ENCODE results near the gene AK3.

The AK3 gene

GRCh38 chr9:4704129-4704528, 36.9 kb downstream of the AK3 start:
- H3K27me3 Mint-ChIP-seq (ENCODE audit: low read depth) = no peaks in the 10 kb centered on the region
- peaks cover 2% of the 10 kb centered on the region for H3K4me1 Mint-ChIP-seq (ENCODE audit: low read depth)
- peaks cover 50% of the 10 kb centered on the region for H3K36me3 Mint-ChIP-seq (ENCODE audit: low read depth)
- H3K9me3 Mint-ChIP-seq = no peaks in the 10 kb centered on the region
- H3K4me3 Mint-ChIP-seq = no peak overlapping the region
- H3K27ac Mint-ChIP-seq = no peak overlapping the region

GRCh38 chr9:4701526-4701925, 39.5 kb downstream of the AK3 start:
- H3K9me3 Mint-ChIP-seq = no peaks in the 10 kb centered on the region
- peaks cover 6% of the 10 kb centered on the region for H3K4me1 Mint-ChIP-seq (ENCODE audit: low read depth)
- no peak overlapping the region for H3K4me3 Mint-ChIP-seq
- peaks cover 42% of the 10 kb centered on the region for H3K36me3 Mint-ChIP-seq (ENCODE audit: low read depth)
- H3K27ac Mint-ChIP-seq = no peak overlapping the region
- H3K27me3 Mint-ChIP-seq (ENCODE audit: low read depth) = no peaks in the 10 kb centered on the region

- H3K27me3 Mint-ChIP-seq (ENCODE audit: low read depth) = no peaks in the 10 kb centered on the region
- no peaks in the 10 kb centered on the region for H3K9me3 Mint-ChIP-seq
- H3K36me3 Mint-ChIP-seq (ENCODE audit: low read depth) = peaks cover 44% of the 10 kb centered on the region
- no peak overlapping the region for H3K4me3 Mint-ChIP-seq
- H3K27ac Mint-ChIP-seq = no peak overlapping the region
- peaks cover 5% of the 10 kb centered on the region for H3K4me1 Mint-ChIP-seq (ENCODE audit: low read depth)
These were observed 40.1 kb downstream of the AK3 start for GRCh38 chr9:4700932-4701331.

GRCh38 chr9:4700091-4700490, 40.9 kb downstream of the AK3 start:
- Mint-ChIP-seq H3K4me3 (no peak overlapping the region), H3K27me3 (ENCODE audit: low read depth) (no peaks in the 10 kb centered on the region), H3K9me3 (no peaks in the 10 kb centered on the region), H3K36me3 (ENCODE audit: low read depth) (peaks cover 42% of the 10 kb centered on the region), H3K4me1 (ENCODE audit: low read depth) (peaks cover 4% of the 10 kb centered on the region), H3K27ac (no peak overlapping the region)

- no peak overlapping the region for H3K27ac Mint-ChIP-seq
These were observed 49.2 kb downstream of the AK3 start for GRCh38 chr9:4691795-4692194.

GRCh38 chr9:4690144-4690543, 50.9 kb downstream of the AK3 start:
- Mint-ChIP-seq H3K4me3 (no peak overlapping the region), H3K36me3 (ENCODE audit: low read depth) (peaks cover 24% of the 10 kb centered on the region), H3K27me3 (ENCODE audit: low read depth) (no peaks in the 10 kb centered on the region), H3K9me3 (no peaks in the 10 kb centered on the region), H3K27ac (no peak overlapping the region), H3K4me1 (ENCODE audit: low read depth) (peaks cover 17% of the 10 kb centered on the region)

More at GRCh38 chr9:4691795-4692194, 49.2 kb downstream of the AK3 start:
- Mint-ChIP-seq H3K9me3 (no peaks in the 10 kb centered on the region), H3K27me3 (ENCODE audit: low read depth) (no peaks in the 10 kb centered on the region), H3K4me3 (no peak overlapping the region), H3K4me1 (ENCODE audit: low read depth) (peaks cover 14% of the 10 kb centered on the region), H3K36me3 (ENCODE audit: low read depth) (peaks cover 27% of the 10 kb centered on the region)

- no peaks in the 10 kb centered on the region for H3K9me3 Mint-ChIP-seq
- no peak overlapping the region for H3K4me3 Mint-ChIP-seq
- H3K27ac Mint-ChIP-seq = no peak overlapping the region
- H3K36me3 Mint-ChIP-seq (ENCODE audit: low read depth) = peaks cover 26% of the 10 kb centered on the region
- peaks cover 20% of the 10 kb centered on the region for H3K4me1 Mint-ChIP-seq (ENCODE audit: low read depth)
- H3K27me3 Mint-ChIP-seq (ENCODE audit: low read depth) = no peaks in the 10 kb centered on the region
These were observed 51.3 kb downstream of the AK3 start for GRCh38 chr9:4689687-4690104.

- H3K9me3 Mint-ChIP-seq = no peaks in the 10 kb centered on the region
- no peak overlapping the region for H3K4me3 Mint-ChIP-seq
- H3K4me1 Mint-ChIP-seq (ENCODE audit: low read depth) = peaks cover 23% of the 10 kb centered on the region
- H3K27me3 Mint-ChIP-seq (ENCODE audit: low read depth) = no peaks in the 10 kb centered on the region
- H3K36me3 Mint-ChIP-seq (ENCODE audit: low read depth) = peaks cover 26% of the 10 kb centered on the region
- H3K27ac Mint-ChIP-seq = no peak overlapping the region
These were observed 52.0 kb downstream of the AK3 start for GRCh38 chr9:4689021-4689420.

GRCh38 chr9:4686584-4686983, 54.4 kb downstream of the AK3 start:
- no peak overlapping the region for H3K27ac Mint-ChIP-seq
- peaks cover 28% of the 10 kb centered on the region for H3K4me1 Mint-ChIP-seq (ENCODE audit: low read depth)
- no peak overlapping the region for H3K4me3 Mint-ChIP-seq
- peaks cover 29% of the 10 kb centered on the region for H3K36me3 Mint-ChIP-seq (ENCODE audit: low read depth)
- no peaks in the 10 kb centered on the region for H3K9me3 Mint-ChIP-seq
- no peaks in the 10 kb centered on the region for H3K27me3 Mint-ChIP-seq (ENCODE audit: low read depth)

GRCh38 chr9:4686112-4686511, 54.9 kb downstream of the AK3 start:
- Mint-ChIP-seq H3K9me3 (no peaks in the 10 kb centered on the region), H3K4me1 (ENCODE audit: low read depth) (peaks cover 25% of the 10 kb centered on the region), H3K36me3 (ENCODE audit: low read depth) (peaks cover 26% of the 10 kb centered on the region), H3K27ac (no peak overlapping the region), H3K4me3 (no peak overlapping the region), H3K27me3 (ENCODE audit: low read depth) (no peaks in the 10 kb centered on the region)

GRCh38 chr9:4684820-4685219, 56.2 kb downstream of the AK3 start:
- Mint-ChIP-seq H3K9me3 (no peaks in the 10 kb centered on the region), H3K4me3 (no peak overlapping the region), H3K27ac (no peak overlapping the region), H3K36me3 (ENCODE audit: low read depth) (peaks cover 21% of the 10 kb centered on the region), H3K27me3 (ENCODE audit: low read depth) (no peaks in the 10 kb centered on the region), H3K4me1 (ENCODE audit: low read depth) (peaks cover 18% of the 10 kb centered on the region)

- H3K36me3 Mint-ChIP-seq (ENCODE audit: low read depth) = peaks cover 16% of the 10 kb centered on the region
- no peaks in the 10 kb centered on the region for H3K9me3 Mint-ChIP-seq
- H3K4me1 Mint-ChIP-seq (ENCODE audit: low read depth) = peaks cover 11% of the 10 kb centered on the region
- no peak overlapping the region for H3K4me3 Mint-ChIP-seq
- no peaks in the 10 kb centered on the region for H3K27me3 Mint-ChIP-seq (ENCODE audit: low read depth)
- no peak overlapping the region for H3K27ac Mint-ChIP-seq
These were observed 60.3 kb downstream of the AK3 start for GRCh38 chr9:4680750-4681149.

GRCh38 chr9:4680173-4680525, 60.9 kb downstream of the AK3 start:
- Mint-ChIP-seq H3K4me1 (ENCODE audit: low read depth) (peaks cover 11% of the 10 kb centered on the region), H3K9me3 (no peaks in the 10 kb centered on the region), H3K4me3 (no peak overlapping the region), H3K27ac (no peak overlapping the region), H3K36me3 (ENCODE audit: low read depth) (peaks cover 15% of the 10 kb centered on the region), H3K27me3 (ENCODE audit: low read depth) (no peaks in the 10 kb centered on the region)

- Mint-ChIP-seq H3K36me3 (ENCODE audit: low read depth) (peaks cover 9% of the 10 kb centered on the region), H3K4me1 (ENCODE audit: low read depth) (peaks cover 7% of the 10 kb centered on the region), H3K9me3 (no peaks in the 10 kb centered on the region), H3K4me3 (no peak within 1 kb of the TSS), H3K27ac (no peak within 1 kb of the TSS), H3K27me3 (ENCODE audit: low read depth) (no peaks in the 10 kb centered on the region)
These were observed 61.5 kb downstream of the AK3 start, which contains the start of gene CDC37L1 for GRCh38 chr9:4679268-4680172. Gene CDC37L1 (plus strand): TSS chr9:4679569. CDS start chr9:4679768, 199 bp downstream.

- Mint-ChIP-seq H3K27ac (no peak overlapping the region), H3K9me3 (no peaks in the 10 kb centered on the region), H3K27me3 (ENCODE audit: low read depth) (no peaks in the 10 kb centered on the region), H3K4me1 (ENCODE audit: low read depth) (peaks cover 5% of the 10 kb centered on the region), H3K4me3 (no peak overlapping the region), H3K36me3 (ENCODE audit: low read depth) (peaks cover 8% of the 10 kb centered on the region)
These were observed 62.2 kb downstream of the AK3 start for GRCh38 chr9:4678679-4679267.

All from T-helper 1 cell treated with Interleukin-12 subunit alpha and Interleukin-12 subunit beta and Interleukin-4 antibody, amounts not matched to agents 30 μg/mL and 1 μg/mL, for 36 hours (primary cell).